IPS-20b (cell line): ENCODE measurements around the gene FOXP3.

Source experiments
- H3K27ac ChIP-seq: one replicate; pipeline ENCODE4 v1.5.1; 2013; ENCODE audit warnings: low read length
- H3K27me3 ChIP-seq: 2 replicates; pipeline ENCODE4 v1.6.1; 2013; ENCODE audit warnings: mild to moderate bottlenecking, low read length, inconsistent platforms; ENCODE audit not compliant: insufficient read depth
- H3K36me3 ChIP-seq: 2 replicates; pipeline ENCODE4 v1.6.1; 2013; ENCODE audit warnings: low read depth, mild to moderate bottlenecking, inconsistent platforms, low read length, moderate library complexity; ENCODE audit not compliant: insufficient read depth
- H3K4me1 ChIP-seq: 2 replicates; pipeline ENCODE4 v1.6.1; 2013; ENCODE audit warnings: mild to moderate bottlenecking, control low read depth, inconsistent platforms, low read length, moderate library complexity; ENCODE audit not compliant: insufficient read depth
- H3K4me3 ChIP-seq: 2 replicates; pipeline ENCODE4 v1.5.1; 2013; ENCODE audit warnings: mild to moderate bottlenecking, low read length, inconsistent platforms
- H3K9ac ChIP-seq: 2 replicates; pipeline ENCODE4 v1.6.1; 2013; ENCODE audit warnings: low read depth, mild to moderate bottlenecking, inconsistent platforms, low read length, moderate library complexity
- H3K9me3 ChIP-seq: 2 replicates; pipeline ENCODE4 v1.6.1; 2013; ENCODE audit warnings: mild to moderate bottlenecking, low read depth, low read length, inconsistent platforms; ENCODE audit not compliant: insufficient read depth

FOXP3 gene

DNA sequence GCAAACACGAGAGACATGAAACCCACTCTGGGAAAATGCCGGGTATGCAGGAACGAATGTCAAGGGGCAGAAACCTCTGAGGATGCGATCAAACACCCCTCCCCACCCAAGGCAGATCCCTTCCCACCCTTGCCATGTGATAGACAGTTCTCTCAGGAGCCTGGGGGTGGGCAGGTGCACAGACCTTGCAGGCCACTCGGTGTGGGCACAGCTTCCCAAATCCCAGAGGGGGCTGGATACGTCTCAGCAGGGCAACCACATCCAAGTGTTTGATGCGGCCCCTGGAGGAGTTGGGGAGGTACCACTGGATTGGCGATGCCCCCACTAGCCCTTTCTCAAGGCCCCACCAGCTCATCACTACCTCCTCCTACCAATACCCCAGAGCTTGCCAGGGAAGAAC is 54.1 kb downstream of the FOXP3 start:
- no peak overlapping the region for H3K9ac ChIP-seq
- no peaks in the 10 kb centered on the region for H3K9me3 ChIP-seq
- no peak overlapping the region for H3K4me3 ChIP-seq
- no peaks in the 10 kb centered on the region for H3K36me3 ChIP-seq
- no peaks in the 10 kb centered on the region for H3K27me3 ChIP-seq
- H3K27ac ChIP-seq = no peak overlapping the region
- H3K4me1 ChIP-seq = no peaks in the 10 kb centered on the region

- no peak overlapping the region for H3K27ac ChIP-seq
- H3K4me1 ChIP-seq = no peaks in the 10 kb centered on the region
- H3K9ac ChIP-seq = no peak overlapping the region; the same call in 1 of the 2 replicates
- no peaks in the 10 kb centered on the region for H3K36me3 ChIP-seq
- H3K9me3 ChIP-seq = no peaks in the 10 kb centered on the region
- H3K27me3 ChIP-seq = no peaks in the 10 kb centered on the region
- H3K4me3 ChIP-seq = peak overlapping the region; percentile 38; the same call in 1 of the 2 replicates
These were observed 54.9 kb downstream of the FOXP3 start for GRCh38 chrX:49209434-49210251.

GRCh38 chrX:49208399-49208798 is 56.1 kb downstream of the FOXP3 start:
- no peak overlapping the region for H3K4me3 ChIP-seq
- H3K4me1 ChIP-seq = no peaks in the 10 kb centered on the region
- no peaks in the 10 kb centered on the region for H3K27me3 ChIP-seq
- H3K9me3 ChIP-seq = no peaks in the 10 kb centered on the region
- H3K36me3 ChIP-seq = no peaks in the 10 kb centered on the region
- H3K27ac ChIP-seq = no peak overlapping the region
- H3K9ac ChIP-seq = no peak overlapping the region

DNA sequence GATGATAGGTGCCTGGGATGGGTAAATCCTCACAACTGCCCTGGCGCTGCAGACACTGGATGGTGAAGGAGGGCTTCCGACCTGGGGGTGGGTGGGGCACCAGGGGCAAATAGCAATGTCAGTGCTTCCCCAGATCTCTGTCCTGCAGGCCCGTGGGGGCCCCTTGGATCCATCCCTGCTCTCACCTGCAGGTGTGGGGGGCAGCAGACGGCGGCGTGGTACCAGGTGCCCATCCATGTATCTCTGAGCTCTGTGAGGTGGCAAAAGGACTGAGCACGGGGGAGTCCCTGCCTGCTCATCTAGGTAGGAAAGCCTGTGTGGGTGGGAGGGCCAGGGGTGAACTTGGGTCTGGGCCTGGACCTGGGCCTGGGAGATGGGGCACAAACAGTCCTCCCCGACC is 58.0 kb downstream of the FOXP3 start:
- Histone ChIP-seq H3K4me3 (no peak overlapping the region), H3K27me3 (no peaks in the 10 kb centered on the region), H3K36me3 (no peaks in the 10 kb centered on the region), H3K9me3 (no peaks in the 10 kb centered on the region), H3K27ac (no peak overlapping the region), H3K4me1 (no peaks in the 10 kb centered on the region), H3K9ac (no peak overlapping the region)

- Histone ChIP-seq H3K27me3 (no peaks in the 10 kb centered on the region), H3K4me3 (no peak overlapping the region), H3K27ac (no peak overlapping the region), H3K36me3 (no peaks in the 10 kb centered on the region), H3K9ac (no peak overlapping the region), H3K4me1 (no peaks in the 10 kb centered on the region), H3K9me3 (no peaks in the 10 kb centered on the region)
These were observed 59.1 kb downstream of the FOXP3 start for GRCh38 chrX:49205443-49205842.

DNA sequence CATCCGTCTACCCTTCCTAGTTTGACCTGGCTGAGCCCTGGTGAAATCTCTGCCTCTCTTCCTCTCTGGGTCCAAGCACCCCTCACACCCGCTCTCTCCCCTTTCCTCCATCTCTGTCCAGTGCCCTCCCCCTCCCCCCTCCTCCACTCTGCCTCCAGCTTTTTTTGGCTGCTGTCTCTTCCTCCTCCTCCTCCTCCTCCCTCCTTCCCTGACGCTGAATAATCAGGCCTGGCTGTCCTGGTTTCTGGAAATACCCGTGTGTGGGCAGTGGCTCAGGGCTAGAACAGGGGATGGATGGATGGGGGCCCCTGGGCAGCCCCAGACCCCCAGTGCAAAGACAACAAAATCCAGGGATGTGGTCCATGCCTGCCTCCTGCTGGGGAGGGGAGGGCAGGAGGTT is 59.8 kb downstream of the FOXP3 start:
- no peaks in the 10 kb centered on the region for H3K36me3 ChIP-seq
- H3K27ac ChIP-seq = no peak overlapping the region
- H3K27me3 ChIP-seq = no peaks in the 10 kb centered on the region
- H3K4me1 ChIP-seq = no peaks in the 10 kb centered on the region
- H3K9ac ChIP-seq = no peak overlapping the region
- no peak overlapping the region for H3K4me3 ChIP-seq
- no peaks in the 10 kb centered on the region for H3K9me3 ChIP-seq

DNA sequence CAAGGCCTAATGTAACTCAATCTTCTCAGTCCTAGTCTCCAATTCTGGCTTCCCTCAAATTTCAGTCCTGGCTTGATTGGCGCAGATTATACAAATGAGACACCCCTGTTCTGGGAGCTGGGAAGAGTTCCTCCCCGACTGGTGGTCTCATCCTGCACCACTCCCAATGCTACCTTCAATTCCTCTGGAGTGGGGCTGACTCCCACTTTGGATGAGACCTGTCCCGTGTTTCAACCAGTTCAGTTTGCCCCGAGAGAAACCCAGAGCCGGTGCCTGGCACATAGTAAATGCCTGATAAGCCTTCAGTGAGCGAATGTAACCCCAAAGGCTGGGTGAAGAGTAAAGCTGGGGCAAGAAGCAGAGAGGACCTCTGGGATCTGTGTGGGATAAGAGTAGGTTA is 60.5 kb downstream of the FOXP3 start:
- Histone ChIP-seq H3K9ac (no peak overlapping the region), H3K9me3 (no peaks in the 10 kb centered on the region), H3K4me1 (no peaks in the 10 kb centered on the region; the same call in 1 of the 2 replicates), H3K27ac (no peak overlapping the region), H3K4me3 (no peak overlapping the region), H3K27me3 (peaks cover 5% of the 10 kb centered on the region), H3K36me3 (no peaks in the 10 kb centered on the region)

GRCh38 chrX:49203536-49203935 is 61.0 kb downstream of the FOXP3 start:
- Histone ChIP-seq H3K4me3 (no peak overlapping the region), H3K9ac (no peak overlapping the region), H3K27me3 (peaks cover 10% of the 10 kb centered on the region), H3K4me1 (no peaks in the 10 kb centered on the region; the same call in 1 of the 2 replicates), H3K9me3 (no peaks in the 10 kb centered on the region), H3K27ac (no peak overlapping the region), H3K36me3 (no peaks in the 10 kb centered on the region)

GRCh38 chrX:49202022-49202421 is 62.5 kb downstream of the FOXP3 start:
- no peak overlapping the region for H3K27ac ChIP-seq
- H3K9me3 ChIP-seq = no peaks in the 10 kb centered on the region
- H3K9ac ChIP-seq = no peak overlapping the region
- H3K4me3 ChIP-seq = no peak overlapping the region
- H3K4me1 ChIP-seq = no peaks in the 10 kb centered on the region; the same call in 1 of the 2 replicates
- no peaks in the 10 kb centered on the region for H3K36me3 ChIP-seq
- peaks cover 16% of the 10 kb centered on the region for H3K27me3 ChIP-seq
